Suppressor macrophage treated with lipopolysaccharide for 4 hours (primary cell): ENCODE data around the gene PTGIR.

Experiments
- DNase-seq: peaks from one replicate; pipeline ENCODE4 v3.0.0-alpha.2; 2020

Gene PTGIR, protein sequence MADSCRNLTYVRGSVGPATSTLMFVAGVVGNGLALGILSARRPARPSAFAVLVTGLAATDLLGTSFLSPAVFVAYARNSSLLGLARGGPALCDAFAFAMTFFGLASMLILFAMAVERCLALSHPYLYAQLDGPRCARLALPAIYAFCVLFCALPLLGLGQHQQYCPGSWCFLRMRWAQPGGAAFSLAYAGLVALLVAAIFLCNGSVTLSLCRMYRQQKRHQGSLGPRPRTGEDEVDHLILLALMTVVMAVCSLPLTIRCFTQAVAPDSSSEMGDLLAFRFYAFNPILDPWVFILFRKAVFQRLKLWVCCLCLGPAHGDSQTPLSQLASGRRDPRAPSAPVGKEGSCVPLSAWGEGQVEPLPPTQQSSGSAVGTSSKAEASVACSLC

DNA sequence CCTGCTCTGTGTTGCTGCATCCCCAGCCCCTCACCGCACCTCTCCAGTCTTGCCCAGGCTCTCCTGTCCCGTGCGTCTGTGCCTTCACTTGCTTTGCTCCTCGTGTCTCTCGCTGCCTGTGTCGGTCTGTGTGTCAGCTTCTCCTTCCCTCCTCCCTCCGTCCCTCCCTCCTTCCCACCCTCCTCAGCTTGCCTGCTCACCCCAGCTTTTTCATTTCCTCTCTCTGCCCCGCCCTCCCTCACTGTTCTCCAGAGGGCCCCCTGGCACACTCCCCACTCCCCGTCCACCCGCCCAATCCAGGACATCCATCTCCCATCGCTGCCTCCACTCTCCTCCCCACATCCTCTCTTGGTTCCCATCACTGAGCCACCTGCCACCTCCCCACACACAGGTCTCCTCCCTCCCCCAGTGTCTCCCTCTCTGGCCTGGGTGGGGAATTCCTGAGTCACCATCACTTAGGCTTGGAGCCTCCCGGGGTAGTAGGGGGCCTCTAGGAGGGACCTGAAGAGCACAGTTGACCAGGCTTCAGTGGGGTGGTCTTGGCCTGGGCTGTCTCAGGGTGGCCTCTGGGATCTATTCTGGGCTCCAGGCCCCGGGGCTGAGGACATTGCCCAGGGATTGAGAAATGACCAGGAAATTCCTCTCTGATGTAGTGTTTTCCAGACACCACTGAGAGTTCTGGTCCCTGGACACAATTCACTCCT is at the start of gene PTGIR:
Gene PTGIR, minus strand, starts transcription at position 132 of the 704 bp plus-strand sequence. CDS start 864 bp downstream, outside the sequence.
- DNase-seq: peak; percentile 83

DNA sequence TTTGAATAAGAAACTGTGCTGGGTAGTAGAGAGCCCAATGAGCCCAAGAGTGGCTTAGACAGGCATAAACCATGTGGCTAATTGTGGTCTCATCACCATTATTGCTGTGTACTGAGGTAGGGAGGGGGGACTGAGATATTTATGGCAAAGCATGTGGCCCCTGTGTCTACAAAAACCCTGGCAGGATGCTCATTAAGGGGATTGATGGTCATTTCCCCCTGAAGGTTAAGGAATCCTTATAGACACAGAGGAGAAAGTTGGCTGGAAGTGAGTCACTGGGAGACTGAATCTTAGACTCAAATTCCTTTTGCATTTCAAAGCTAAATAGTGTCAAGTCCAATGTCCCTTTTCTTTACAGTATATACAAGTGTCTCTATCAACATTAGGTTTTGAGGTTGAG is 45.9 kb upstream of the PTGIR start:
- DNase-seq: no peak

DNA sequence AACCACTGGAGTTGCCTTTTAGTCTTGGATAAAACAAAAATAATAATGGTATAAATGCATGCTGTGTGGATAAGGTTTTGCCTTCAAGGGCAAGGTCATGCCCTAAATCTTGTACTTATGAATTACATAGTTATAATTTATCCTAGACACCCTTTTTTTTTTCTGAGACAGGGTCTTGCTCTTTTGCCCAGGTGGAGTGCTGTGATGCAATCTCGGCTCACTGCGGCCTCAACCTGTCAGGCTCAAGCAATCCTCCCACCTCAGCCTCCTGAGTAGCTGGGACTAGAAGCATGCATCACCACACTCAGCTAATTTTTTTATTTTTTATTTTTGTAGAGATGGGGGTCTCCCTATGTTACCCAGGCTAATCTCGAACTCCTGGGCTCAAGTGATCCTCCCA is 43.8 kb upstream of the PTGIR start:
- DNase-seq: no peak

DNA sequence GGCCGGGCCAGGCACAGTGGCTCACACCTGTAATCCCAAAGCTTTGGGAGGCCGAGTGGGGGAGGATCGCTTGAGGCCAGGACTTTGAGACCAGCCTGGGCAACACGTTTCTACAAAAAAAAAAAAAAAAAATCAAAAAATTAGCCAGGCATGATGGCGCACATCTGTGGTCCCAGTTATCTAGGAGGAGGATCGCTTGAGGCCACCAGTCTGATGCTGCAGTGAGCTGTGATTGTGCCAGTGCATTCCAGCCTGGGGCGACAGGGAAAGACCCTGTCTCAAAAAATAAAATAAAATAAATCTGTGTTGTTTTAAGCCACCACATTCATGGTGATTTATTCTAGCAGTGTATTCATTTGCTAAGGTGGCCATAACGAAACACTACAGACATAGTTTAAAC is 40.2 kb upstream of the PTGIR start:
- no peak for DNase-seq

DNA sequence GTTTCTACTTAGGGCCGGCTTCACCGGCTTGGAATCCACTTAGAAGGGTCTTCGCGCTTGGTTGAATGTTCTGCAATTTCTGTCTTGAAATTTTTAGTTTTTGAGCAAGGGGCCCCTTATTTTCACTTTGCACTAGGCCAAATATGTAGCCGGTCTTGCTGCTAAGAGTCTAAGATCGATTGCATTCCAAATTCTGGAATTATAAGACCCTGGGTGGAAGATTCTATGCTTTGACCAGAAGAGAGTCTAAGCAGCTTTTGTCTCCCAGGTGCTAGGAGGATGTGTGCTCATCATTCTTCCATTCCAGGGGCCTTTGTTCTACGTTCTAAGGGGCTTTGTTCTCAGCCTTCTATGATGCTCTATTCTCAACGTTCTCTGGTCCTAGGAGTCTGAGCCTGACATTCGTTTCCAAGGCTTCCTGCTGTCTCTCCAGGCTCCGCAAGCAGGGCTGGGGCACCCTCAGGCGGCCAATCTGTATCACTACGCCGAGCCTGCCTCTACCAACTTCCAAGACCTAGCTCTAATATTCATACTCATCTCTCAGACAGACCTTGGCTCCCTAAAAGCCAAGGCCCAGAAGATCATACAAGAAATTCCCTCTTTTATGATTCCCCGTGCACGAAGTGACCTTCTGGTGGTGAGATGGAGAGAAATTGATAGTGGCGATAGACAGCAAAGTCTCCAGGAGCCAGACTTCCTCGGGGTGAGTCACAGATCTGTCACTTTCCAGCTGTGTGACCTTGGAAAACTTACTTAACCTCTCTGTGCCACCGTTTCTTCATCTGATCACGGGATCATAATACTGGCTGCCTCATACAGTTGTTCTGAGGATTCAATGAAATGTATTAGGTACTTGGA is 37.1 kb upstream of the PTGIR start:
- peak; percentile 90 for DNase-seq

DNA sequence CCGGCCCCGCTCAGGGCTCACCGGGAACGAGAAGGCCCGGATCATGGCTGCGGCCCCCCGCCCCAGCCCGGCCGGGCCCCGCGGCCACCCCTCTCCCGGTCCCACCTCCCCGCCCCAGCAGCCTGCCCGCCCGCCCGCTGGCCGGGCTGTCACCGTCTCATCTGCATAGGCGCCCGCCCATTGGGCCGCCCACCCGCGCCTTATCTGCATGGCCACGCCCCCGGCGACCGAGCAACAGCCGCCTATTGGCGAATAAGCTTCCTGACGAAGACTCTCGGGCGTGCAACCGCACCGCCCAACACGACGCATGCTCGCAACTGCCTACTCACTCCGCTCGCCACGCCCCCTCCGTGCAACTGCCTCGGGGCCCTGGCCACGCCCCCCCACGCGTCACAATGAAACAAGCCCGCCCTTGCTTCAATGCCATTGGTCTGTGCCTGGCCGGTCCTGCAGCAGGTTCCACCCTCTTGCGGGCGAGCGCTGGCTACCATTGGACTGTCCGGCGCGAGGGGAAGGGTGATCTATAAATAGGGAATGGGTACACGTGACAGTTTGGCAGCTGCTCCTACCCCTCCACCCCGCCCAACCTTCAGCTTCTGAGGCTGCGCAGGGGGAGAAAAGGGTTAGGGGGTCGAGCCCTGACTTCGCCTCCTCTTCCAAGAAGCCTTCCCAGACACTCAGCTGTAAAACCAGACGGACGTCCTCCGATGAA is 36.3 kb upstream of the PTGIR start, which contains the start of gene DACT3:
Gene DACT3, minus strand, starts transcription at position 163 of the 712 bp plus-strand sequence. Its CDS starts 118 bp downstream, at position 45.
- peak; percentile 100 for DNase-seq

DNA sequence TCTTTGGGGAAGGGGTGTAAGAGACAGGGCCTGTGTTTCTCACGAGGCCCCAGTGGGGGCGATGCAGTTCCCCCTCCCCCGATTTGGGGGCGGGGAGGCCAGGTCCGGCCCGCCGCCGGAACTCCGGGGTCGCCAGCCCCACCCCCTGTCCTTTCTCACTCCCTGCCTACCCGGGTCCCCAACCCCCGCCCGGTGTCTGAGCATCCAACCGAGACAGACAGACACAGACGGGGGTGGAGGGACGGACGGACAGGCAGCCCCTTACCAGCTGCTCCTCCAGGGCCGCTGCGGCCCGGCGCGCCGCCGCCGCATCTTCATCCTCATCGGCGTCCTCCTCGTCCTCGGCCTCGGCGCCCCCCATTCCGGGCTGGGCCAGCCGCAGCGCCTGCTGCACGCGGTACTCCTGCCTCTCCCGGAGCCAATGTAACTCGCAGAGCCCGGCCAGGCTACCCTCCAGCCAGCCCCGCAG is 35.7 kb upstream of the PTGIR start:
- no peak for DNase-seq

DNA sequence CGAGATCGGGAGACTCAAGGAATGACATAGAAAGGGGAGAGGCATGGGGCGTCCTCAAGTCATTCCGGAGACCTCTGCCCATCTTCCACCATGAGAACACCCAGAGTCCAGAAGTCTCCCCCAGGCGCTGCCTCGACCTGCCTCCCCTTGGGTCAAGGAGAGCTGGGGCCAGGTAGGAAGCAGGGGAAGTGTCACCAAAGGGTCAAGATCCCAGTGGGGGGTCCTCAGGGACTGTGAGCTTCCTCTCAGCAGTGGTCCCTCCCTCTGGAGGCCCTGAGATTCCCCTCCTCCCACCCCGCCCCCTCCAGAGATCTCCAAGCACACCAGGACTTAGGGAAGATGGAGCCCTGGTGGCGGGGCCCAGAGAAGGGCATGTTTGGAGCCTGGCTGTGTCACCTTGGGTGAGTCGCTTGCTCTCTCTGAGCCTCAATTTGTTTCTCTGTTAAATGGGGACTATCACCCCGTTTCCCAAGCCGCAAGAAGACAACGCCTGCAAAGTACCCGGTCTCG is 35.2 kb upstream of the PTGIR start:
- no peak for DNase-seq

DNA sequence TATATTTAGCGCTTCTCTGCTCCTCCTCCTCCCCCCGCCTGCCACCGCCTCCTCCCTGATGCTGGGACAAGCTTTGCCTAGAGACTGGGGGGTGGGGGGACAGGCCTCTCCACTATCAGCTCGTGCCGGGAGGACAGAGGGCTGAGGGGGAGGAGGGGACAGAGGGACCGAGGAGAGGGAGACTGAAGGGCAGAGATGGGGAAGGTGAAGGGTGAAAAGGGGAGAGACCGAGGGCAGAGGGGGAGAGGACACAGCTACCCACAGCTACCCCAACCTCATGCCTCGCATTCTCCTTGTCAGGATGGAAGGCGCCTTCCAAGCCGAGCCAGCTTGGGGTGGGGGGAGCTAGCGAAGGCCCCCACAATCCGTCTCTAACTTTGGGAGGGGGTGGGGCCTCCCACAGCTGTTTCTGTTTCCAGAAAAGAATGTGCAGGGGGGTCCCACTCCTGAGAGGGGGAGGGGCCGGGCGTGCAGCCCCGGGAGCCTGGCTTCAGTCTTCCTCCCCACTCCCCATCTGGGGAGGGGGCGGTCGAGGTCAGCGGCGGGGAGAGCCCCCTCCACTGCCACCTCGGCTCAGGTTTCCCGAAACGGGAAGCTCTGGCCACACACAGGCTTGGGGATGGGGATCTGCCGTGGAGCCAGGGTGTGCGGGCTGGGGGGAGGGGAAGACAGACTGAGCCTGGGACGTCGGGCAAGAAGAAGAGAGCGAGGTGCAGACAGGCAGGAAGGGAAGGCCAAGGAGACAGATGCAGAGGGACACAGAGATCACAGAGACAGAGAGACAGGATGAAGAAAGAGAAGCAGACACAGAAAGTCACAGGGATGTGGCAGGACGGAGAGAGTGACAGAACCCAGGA is 34.5 kb upstream of the PTGIR start:
- DNase-seq: no peak

DNA sequence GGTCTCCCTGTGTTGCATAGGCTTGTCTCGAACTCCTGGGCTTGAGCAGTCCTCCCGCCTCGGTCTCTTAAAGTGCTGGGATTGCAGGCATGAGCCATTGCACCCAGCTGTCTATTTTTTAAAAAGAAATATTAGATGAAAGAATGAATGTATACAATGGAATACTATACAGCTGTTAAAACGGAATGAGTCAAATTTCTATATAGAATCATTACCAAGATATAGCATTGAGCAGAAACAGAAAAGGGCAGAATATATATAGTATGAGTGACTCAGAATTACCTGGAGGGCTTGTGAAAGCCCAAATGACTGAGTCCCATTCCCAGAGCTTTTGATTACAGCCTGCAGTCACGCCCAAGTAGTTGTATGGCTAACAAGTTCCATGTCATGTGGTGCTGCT is 31.7 kb upstream of the PTGIR start:
- no peak for DNase-seq

DNA sequence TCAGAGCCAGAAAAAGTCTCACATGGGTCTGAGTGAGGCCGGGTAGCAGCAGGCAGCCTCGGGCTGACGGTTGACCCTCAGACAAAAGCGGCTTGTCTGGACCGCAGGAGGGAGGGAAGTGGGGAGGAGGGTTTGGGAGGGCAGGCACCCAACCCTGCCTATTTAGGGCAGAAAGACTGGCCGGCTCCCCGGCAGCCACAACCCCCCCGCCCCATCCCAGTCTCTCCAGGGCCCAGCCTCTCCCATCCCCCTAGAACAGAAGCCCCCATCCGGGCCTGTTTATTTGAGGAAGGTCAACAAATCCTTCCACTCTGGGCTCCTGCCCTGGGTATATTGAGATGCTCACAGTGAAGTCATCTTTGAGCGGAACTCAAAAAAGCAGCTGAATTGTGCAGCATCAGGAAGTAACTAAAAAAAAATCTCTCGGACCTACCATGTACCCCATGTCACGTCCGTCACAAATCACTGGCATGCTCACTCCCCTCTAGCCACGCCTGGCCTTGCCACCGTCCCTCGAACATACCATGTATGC is 29.8 kb upstream of the PTGIR start:
- DNase-seq: no peak

DNA sequence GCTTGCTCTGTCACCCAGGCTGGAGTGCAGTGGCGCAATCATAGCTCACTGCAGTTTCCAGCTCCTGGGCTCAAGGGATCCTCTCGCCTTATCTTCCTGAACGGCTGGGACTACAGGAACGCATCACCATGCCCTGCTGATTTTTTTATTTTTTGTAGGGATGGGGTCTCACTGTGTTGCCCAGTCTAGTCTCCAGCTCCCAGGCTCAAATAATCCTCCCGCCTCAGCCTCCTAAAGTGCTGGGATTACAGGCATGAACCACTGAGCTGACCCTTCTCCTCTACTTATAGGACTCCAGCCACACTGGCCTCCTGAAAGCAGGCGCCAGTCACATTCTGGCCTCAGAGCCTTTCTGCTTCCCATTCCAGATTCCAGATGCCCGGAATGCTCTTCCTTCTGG is 25.6 kb upstream of the PTGIR start:
- DNase-seq: no peak

DNA sequence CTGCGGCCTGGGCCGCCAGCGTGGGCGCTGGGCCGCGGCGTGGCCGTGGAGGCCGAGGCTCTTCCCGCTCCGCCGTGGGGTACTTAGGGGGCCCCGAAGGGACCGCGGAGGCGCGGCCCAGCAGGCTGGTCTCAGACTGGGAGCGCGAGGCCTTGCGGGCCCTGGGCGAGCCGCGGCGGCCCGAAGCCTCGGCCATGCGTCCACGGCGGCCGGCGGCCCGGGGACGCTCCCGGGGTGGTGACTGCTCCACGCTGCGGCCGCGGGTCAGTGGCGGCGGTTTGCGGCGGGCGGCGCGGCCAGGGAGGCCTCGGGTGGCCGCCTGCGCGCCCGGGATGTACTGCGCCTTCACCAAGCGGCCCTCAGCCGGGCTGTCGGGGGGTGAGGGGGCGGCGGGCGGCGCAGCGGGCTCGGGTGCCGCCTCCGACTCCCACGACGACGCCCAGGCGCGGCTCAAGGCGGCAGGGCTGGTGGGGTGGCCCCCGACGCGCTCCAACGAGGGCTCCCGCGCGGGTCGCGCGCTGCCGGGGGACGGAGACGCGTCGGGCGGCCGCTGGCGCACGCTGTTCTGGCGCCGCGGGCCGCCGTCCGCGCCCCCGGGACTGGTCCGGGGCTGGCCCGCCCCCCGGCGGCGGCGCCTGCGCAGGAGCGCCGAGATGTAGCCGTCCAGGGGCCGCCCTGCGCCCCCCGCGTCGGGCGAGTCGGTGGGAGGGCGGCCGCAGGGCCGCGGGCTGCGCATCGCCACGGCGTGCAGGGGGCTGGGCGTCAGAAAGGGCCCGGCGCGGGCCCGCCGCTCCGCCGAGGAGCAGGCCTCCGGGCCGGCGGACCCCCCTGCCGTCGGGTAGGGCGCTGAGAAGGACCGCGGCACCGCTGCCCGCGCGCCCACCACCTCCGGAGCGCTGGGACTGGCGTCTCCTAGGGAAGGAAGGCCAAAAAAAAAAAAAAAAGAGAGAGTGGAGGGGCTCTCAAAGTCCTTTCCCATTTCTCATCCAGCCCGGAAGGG is 24.4 kb upstream of the PTGIR start:
- no peak for DNase-seq

DNA sequence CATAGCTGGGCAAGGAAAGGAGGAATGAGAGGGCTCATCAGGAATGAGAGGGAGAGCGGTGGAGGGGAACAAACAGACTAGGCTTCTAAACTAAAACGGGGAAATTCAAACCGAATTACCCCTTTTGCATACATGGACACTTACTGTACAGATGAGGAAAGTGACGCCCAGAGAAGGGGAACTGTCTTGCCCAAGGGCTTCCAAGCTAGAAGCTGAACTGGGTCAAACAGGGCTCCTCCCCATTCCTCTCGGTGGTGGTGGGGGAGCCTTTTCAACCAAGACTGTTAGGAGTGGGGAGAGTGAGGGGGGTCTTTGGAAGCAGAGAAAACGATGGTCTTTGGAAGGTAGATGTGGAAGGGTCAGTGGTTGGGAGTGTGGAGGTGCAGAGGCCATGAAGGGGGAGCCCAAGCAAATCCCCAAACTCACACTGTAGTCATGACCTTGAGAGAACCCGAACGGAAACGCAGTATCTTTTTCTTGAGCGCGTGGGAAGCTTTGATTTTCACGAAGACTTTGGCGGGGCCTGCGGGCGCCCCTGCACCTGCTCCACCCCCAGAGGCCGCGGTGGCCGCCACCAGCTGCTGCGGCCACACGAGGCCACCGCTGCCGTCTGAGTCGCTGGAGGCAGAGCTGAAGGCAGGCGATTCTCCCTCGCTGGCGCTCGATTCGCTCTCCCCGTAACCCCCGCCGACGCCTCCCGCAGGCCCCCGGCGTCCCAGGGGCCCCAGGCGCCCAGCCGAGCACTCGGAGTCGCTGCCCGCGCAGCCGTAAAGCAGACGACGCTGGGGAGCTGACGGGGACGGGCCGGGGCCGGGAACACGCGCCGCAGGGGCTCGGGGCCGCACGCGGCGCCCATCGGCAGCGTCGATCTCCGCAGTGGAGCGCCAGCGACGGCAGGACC is 23.4 kb upstream of the PTGIR start:
- DNase-seq: peak; percentile 71

DNA sequence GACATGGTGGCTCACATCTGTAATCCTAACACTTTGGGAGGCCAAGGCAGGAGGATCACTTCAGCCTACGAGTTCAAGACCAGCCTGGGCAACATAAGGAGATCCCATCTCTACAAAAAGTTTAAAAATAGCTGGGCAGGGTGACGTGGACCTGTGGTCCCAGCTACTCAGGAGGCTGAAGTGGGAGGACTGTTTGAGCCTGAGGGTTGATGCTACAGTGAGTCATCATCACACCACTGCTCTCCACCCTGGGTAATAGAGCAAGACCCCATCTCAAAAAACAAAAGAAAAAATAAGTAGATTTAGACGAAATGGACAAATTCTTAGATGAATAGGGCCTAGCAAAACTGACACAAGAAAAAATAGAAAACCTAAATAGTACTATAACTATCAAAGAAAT is 21.5 kb upstream of the PTGIR start:
- no peak for DNase-seq

DNA sequence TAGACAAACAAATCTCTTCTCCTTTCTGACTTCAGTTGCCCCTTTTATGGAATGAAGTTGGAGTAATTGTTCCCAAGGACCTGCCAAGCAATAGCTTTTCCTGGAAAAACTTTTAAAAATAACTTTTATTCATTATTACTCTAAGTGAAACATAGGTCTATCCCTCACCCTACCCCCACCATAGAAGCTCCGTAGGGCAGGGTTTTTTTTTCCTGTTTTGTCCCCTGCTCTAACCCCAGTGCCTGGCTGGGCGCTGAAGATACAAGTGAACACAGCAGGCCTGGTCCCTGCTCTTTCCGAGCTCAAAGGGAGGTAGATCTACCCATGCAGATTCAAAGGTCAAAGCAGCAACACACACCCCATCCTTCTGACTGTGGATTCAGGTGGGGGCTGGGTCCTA is 19.8 kb upstream of the PTGIR start:
- DNase-seq: no peak

DNA sequence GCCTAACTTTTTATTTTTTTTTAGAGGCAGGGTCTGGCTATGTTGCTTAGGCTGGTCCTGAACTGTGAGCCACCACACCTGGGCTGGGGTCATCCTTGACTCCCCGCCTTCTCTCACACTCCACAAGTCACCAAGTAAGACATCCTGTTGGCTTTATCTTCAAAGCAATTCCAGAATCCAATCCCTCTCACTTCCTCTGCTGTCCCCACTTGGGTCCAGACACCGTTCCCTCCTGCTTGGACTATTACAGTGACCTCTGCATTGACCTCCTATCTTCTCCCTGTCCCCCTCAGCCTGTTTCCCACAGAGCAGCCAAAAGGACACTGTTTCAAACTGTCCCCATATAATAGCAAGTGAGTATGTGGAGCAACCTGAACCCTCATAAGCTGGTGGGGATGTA is 15.8 kb upstream of the PTGIR start:
- no peak for DNase-seq

DNA sequence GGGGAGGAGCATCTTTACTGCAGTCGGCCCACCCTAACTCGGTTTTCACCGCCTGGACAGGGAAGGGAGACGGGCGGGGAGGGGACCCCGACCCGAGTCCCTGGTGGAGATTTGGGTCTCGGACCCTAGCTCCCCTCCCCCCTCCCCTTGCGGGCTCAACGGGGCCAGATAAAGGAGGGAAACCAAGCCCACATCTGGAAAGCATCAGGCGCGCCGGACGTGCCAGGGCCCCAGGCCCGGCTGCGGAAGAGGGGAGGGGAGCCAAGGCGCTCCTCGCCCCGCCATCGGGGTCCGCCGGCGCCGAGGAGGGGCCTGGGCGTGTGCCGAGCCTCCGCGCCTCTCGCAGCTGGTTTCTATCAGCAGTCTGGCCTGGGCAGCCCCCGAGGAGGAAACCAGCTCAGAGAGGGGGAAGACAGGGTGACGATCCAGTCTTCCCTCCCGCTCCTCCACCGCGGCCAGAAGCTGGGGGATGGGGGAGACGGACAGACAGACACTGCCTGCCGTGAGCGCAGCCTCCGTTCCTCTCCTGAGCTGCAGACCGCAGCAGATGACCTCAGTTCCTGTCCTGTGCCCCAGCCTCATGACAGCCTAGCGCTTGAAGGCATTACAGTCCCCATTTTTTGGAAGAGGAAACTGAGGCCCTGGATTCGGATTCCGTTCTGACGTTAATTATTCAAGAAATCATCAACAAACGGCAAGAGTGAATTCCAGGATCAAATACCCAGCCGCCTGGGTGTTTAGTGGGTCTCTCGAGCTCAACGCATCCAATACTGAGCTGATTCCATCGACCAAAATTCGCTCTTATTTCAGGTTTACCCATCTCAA is 14.7 kb upstream of the PTGIR start:
- DNase-seq: peak; percentile 77
